ENCODE measurements around the gene MFSD11. TPM values are rescaled to one million over a fixed set of nuclear protein-coding genes. Genes with fewer than 3 reads are reported as not detected.
"Not testable (repeated sequence)": the region's sequence is repeated elsewhere in the genome, so short reads cannot be mapped to it uniquely, and the experiment has no call there.

The MFSD11 gene
- total RNA-seq, 1 donor from 2014 or later, result 21.4 TPM

GRCh38 chr17:76744747-76745146 is 6.8 kb downstream of the MFSD11 start:
- Histone ChIP-seq H3K36me3 (peaks cover 68% of the 10 kb centered on the region), H3K4me3 (no peak overlapping the region), H3K9me3 (replicated peaks) (no peaks in the 10 kb centered on the region), H3K4me1 (peaks cover 85% of the 10 kb centered on the region), H3K27ac (replicated peaks) (peak overlapping the region; percentile 66), H3K27me3 (ENCODE audit: low read depth) (no peaks in the 10 kb centered on the region)
- TF ChIP-seq, protein P1, sequence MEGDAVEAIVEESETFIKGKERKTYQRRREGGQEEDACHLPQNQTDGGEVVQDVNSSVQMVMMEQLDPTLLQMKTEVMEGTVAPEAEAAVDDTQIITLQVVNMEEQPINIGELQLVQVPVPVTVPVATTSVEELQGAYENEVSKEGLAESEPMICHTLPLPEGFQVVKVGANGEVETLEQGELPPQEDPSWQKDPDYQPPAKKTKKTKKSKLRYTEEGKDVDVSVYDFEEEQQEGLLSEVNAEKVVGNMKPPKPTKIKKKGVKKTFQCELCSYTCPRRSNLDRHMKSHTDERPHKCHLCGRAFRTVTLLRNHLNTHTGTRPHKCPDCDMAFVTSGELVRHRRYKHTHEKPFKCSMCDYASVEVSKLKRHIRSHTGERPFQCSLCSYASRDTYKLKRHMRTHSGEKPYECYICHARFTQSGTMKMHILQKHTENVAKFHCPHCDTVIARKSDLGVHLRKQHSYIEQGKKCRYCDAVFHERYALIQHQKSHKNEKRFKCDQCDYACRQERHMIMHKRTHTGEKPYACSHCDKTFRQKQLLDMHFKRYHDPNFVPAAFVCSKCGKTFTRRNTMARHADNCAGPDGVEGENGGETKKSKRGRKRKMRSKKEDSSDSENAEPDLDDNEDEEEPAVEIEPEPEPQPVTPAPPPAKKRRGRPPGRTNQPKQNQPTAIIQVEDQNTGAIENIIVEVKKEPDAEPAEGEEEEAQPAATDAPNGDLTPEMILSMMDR (IDR thresholded peaks at IDR 0.05; ENCODE audit: borderline replicate concordance), result no peak
- intact Hi-C loops (cut with micrococcal nuclease), result no loop called here
- no peak for DNase-seq

GRCh38 chr17:76745785-76746184 is 7.9 kb downstream of the MFSD11 start:
- DNase-seq; H3K9me3 ChIP-seq (replicated peaks); H3K4me3 ChIP-seq; H3K27me3 ChIP-seq (ENCODE audit: low read depth); intact Hi-C loops (cut with micrococcal nuclease): not testable (repeated sequence)
- H3K36me3 ChIP-seq, result peaks cover 73% of the 10 kb centered on the region
- peak overlapping the region; percentile 75 for H3K27ac ChIP-seq (replicated peaks)
- H3K4me1 ChIP-seq, result peaks cover 76% of the 10 kb centered on the region

GRCh38 chr17:76747716-76748363 is 9.9 kb downstream of the MFSD11 start:
- no peak for DNase-seq
- Histone ChIP-seq H3K27me3 (ENCODE audit: low read depth) (no peaks in the 10 kb centered on the region), H3K27ac (replicated peaks) (peak overlapping the region; percentile 75), H3K4me3 (no peak overlapping the region), H3K36me3 (peaks cover 58% of the 10 kb centered on the region), H3K4me1 (peaks cover 64% of the 10 kb centered on the region), H3K9me3 (replicated peaks) (no peaks in the 10 kb centered on the region)
- TF ChIP-seq, protein P1 (IDR thresholded peaks at IDR 0.05; ENCODE audit: borderline replicate concordance), result no peak
- intact Hi-C loops (cut with micrococcal nuclease), result no loop called here

DNA sequence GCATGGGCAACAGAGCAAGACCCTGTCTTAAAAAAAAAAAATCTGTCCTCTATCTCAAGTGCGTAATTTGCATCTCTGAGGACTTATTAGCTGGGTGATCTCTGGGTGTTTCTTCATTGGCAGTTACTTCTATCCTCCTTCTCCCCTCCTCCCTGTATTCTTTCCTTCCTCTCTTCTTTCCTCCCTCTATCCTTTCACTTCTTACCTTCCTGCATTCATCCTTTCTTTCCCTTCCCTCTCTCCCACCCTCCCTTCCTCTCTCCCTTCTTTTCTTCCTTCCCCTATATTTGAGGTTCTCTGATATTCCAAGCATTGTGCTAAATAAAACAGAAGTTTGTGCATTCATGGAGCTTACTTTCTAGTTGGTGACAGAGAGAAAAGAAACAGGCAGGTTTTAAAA is 10.7 kb downstream of the MFSD11 start:
- TF ChIP-seq, protein P1 (IDR thresholded peaks at IDR 0.05; ENCODE audit: borderline replicate concordance), result no peak
- Histone ChIP-seq H3K27ac (replicated peaks) (peak overlapping the region; percentile 75), H3K36me3 (peaks cover 52% of the 10 kb centered on the region), H3K4me3 (no peak overlapping the region), H3K4me1 (peaks cover 64% of the 10 kb centered on the region), H3K27me3 (ENCODE audit: low read depth) (no peaks in the 10 kb centered on the region), H3K9me3 (replicated peaks) (no peaks in the 10 kb centered on the region)
- intact Hi-C loops (cut with micrococcal nuclease), result no loop called here
- no peak for DNase-seq

DNA sequence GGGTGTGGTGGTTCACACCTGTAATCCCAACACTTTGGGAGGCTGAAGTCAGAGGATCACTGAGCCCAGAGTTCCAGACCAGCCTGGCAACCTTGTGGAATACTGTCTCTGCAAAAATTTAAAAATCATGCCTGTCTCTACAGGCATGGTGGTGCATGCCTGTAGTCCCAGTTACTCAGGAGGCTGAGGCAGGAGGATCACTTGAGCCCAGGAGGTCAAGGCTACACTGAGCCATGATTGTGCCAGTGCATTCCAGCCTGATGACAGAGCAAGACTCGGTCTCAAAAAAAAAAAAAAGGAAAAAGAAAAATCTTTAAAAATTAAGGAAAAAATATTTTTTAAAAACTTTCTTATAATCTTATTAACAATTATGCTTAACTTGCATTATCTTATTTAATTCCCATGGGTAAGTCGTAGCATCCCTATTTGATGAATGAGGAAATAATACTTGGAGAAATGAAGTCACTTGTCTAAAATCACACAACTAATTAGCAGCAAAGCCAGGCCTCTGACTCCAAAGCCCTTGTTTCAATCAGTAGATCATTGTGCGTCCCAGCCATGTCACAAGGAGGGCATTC is 13.6 kb downstream of the MFSD11 start:
- intact Hi-C loops (cut with micrococcal nuclease), result no loop called here
- Histone ChIP-seq H3K27ac (replicated peaks) (peak overlapping the region; percentile 60), H3K4me1 (peaks cover 47% of the 10 kb centered on the region)

DNA sequence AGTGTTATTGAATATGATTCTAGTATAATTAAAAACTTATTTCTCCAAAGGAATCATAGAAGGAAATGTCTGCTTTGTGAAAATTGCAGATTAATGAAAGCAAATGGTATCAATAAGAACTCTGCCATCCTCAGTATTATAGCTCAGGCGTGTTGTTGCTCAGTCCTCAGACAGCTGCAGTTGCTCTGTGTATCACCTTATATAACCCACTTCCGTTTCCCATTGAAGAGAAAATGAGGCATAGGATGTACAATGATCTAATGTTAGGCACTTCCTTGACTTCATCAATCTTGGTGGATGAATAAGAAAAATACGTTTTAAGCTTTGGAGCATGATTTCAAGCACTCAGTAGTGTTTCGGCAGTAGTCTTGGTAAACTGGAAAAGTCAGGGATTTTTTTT is 14.1 kb downstream of the MFSD11 start:
- intact Hi-C loops (cut with micrococcal nuclease), result no loop called here
- H3K27me3 ChIP-seq (ENCODE audit: low read depth), result no peaks in the 10 kb centered on the region
- H3K4me1 ChIP-seq, result peaks cover 42% of the 10 kb centered on the region
- peaks cover 43% of the 10 kb centered on the region for H3K36me3 ChIP-seq
- no peak overlapping the region for H3K4me3 ChIP-seq
- H3K27ac ChIP-seq (replicated peaks), result peak overlapping the region; percentile 60
- H3K9me3 ChIP-seq (replicated peaks), result no peaks in the 10 kb centered on the region
- TF ChIP-seq, protein P1 (IDR thresholded peaks at IDR 0.05; ENCODE audit: borderline replicate concordance), result no peak
- no peak for DNase-seq

More for the DNA sequence above, 13.6 kb downstream of the MFSD11 start:
- Histone ChIP-seq H3K9me3 (replicated peaks) (no peaks in the 10 kb centered on the region), H3K36me3 (peaks cover 43% of the 10 kb centered on the region), H3K4me3 (no peak overlapping the region), H3K27me3 (ENCODE audit: low read depth) (no peaks in the 10 kb centered on the region)
- DNase-seq, result no peak
- TF ChIP-seq, protein P1 (IDR thresholded peaks at IDR 0.05; ENCODE audit: borderline replicate concordance), result no peak
